ENCODE measurements around the gene UBE2F. TPM values are rescaled to one million over a fixed set of nuclear protein-coding genes. Genes with fewer than 3 reads are reported as not detected.
A peak's percentile ranks its signal among the peaks of the same experiment; 100 is the strongest.

UBE2F gene
- total RNA-seq, 1 experiment from 2014 or later: 62.1 TPM

- H3K79me1 ChIP-seq (ENCODE audit: insufficient read depth, low read depth, low read length, poor library complexity, severe bottlenecking): peaks cover 7% of the 10 kb centered on the region
- no peaks in the 10 kb centered on the region for H3K9me3 Mint-ChIP-seq
- WGBS (ENCODE audit: extremely low coverage, insufficient read length, low lambda C conversion rate): no CpG with 5 or more reads among the region's 8 CpGs
- H3K27me3 ChIP-seq (ENCODE audit: insufficient read depth, low read length): no peaks in the 10 kb centered on the region
- H3K4ac ChIP-seq (ENCODE audit: low read depth, low read length): no peak overlapping the region
- H4K20me1 ChIP-seq (ENCODE audit: control insufficient read depth, insufficient read depth, insufficient read length): no peaks in the 10 kb centered on the region
- no peak overlapping the region for H3K4me3 Mint-ChIP-seq
- no peak for DNase-seq
- H3K4me2 ChIP-seq (ENCODE audit: insufficient read depth, insufficient read length, low read length): no peak overlapping the region
- TF ChIP-seq, protein P1, sequence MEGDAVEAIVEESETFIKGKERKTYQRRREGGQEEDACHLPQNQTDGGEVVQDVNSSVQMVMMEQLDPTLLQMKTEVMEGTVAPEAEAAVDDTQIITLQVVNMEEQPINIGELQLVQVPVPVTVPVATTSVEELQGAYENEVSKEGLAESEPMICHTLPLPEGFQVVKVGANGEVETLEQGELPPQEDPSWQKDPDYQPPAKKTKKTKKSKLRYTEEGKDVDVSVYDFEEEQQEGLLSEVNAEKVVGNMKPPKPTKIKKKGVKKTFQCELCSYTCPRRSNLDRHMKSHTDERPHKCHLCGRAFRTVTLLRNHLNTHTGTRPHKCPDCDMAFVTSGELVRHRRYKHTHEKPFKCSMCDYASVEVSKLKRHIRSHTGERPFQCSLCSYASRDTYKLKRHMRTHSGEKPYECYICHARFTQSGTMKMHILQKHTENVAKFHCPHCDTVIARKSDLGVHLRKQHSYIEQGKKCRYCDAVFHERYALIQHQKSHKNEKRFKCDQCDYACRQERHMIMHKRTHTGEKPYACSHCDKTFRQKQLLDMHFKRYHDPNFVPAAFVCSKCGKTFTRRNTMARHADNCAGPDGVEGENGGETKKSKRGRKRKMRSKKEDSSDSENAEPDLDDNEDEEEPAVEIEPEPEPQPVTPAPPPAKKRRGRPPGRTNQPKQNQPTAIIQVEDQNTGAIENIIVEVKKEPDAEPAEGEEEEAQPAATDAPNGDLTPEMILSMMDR (conservative IDR thresholded peaks at IDR 0.05): no peak
- no peaks in the 10 kb centered on the region for H3K23me2 ChIP-seq (ENCODE audit: insufficient read length, low read depth, low read length, poor library complexity, severe bottlenecking)
- no peak overlapping the region for H2AFZ ChIP-seq (ENCODE audit: low read length)
- H3K18ac ChIP-seq (ENCODE audit: insufficient read length, low read depth, low read length): no peak overlapping the region
- H3K36me3 Mint-ChIP-seq (ENCODE audit: insufficient read depth in 1 of 3, low read depth in 3 of 3): peaks cover 9 to 17% (median 15%) of the 10 kb centered on the region in 3 experiments; a peak in 6 of 7 replicates
- no peak overlapping the region for H4K5ac ChIP-seq (ENCODE audit: insufficient read length, low read depth, low read length)
- no peaks in the 10 kb centered on the region for H3K27me3 Mint-ChIP-seq (ENCODE audit: low read depth)
- no peak overlapping the region for H2BK15ac ChIP-seq (ENCODE audit: low read depth, low read length)
- no peak overlapping the region for H2BK120ac ChIP-seq (ENCODE audit: low read depth, low read length, poor library complexity, severe bottlenecking)
- no peak overlapping the region for H3K14ac ChIP-seq (ENCODE audit: insufficient read depth, low read length)
- H3K27ac ChIP-seq (ENCODE audit: insufficient read length, low read depth, low read length): no peak overlapping the region
- H3K79me2 ChIP-seq (ENCODE audit: insufficient read depth, low read length): no peaks in the 10 kb centered on the region; the same call in 1 of the 2 replicates
- H3K4me1 Mint-ChIP-seq: no peaks in the 10 kb centered on the region
- no peak overlapping the region for H3K27ac Mint-ChIP-seq
- H4K91ac ChIP-seq (ENCODE audit: insufficient read length, low read depth, low read length): no peak overlapping the region
- H3K4me1 ChIP-seq (ENCODE audit: insufficient read depth, low read length): no peaks in the 10 kb centered on the region
- H2BK12ac ChIP-seq (ENCODE audit: insufficient read length, low read depth, low read length): no peak overlapping the region
- H2BK20ac ChIP-seq (ENCODE audit: low read depth, low read length, poor library complexity, severe bottlenecking): no peak overlapping the region
- no peak overlapping the region for H3K23ac ChIP-seq (ENCODE audit: insufficient read length, low read depth, low read length)
- no peak overlapping the region for H3K56ac ChIP-seq (ENCODE audit: insufficient read length, low read depth, low read length)
- H4K8ac ChIP-seq (replicated peaks; ENCODE audit: insufficient read length, low read depth, low read length): peak overlapping the region; percentile 90
- H3K9me3 ChIP-seq (ENCODE audit: control insufficient read depth, low read depth, low read length): no peaks in the 10 kb centered on the region
- no peak overlapping the region for H2AK5ac ChIP-seq (ENCODE audit: insufficient read length, low read length)
- no peak overlapping the region for H2BK5ac ChIP-seq (ENCODE audit: insufficient read length, low read length)
- no peak overlapping the region for H3T11ph ChIP-seq (ENCODE audit: low read length)
- no peak overlapping the region for H3K9ac ChIP-seq (ENCODE audit: extremely low read depth, insufficient read length, low read length)
Measured at GRCh38 chr2:238016526-238016925, 49.7 kb downstream of the UBE2F start.

All from H9 (cell line).